GM12878 (cell line): Measurements from ENCODE around the gene SLC6A9. TPM values are rescaled to one million over a fixed set of nuclear protein-coding genes. Genes with fewer than 3 reads are reported as not detected.

Experiments used
- ATAC-seq: fragments of 200-7000 bp; cut with Tn5 transposase; 3 replicates; pipeline ENCODE4 v1.9.1; 2020; ENCODE audit warnings: mild to moderate bottlenecking, moderate library complexity
- BruUV-seq: library from RNA; stranded (reverse); fragments of 400-500 nt; replicated peaks from 2 replicates; lab custom pipeline; 2021; lab: Mats Ljungman, UMichigan
- CTCF ChIA-PET: fragments of 300-600 bp; sonication (Branson Sonifier 250); formaldehyde crosslinking; extraction: SDS; loops from one replicate; lab custom pipeline; 2021; ENCODE audit warnings: inconsistent platforms; lab: Yijun Ruan, JAX
- POLR2A ChIA-PET: fragments of 350-600 bp; formaldehyde crosslinking; extraction: SDS; loops from one replicate; lab custom pipeline; 2021; ENCODE audit warnings: inconsistent platforms; lab: Charles Lee
- RAD21 ChIA-PET: fragments of 300-600 bp; sonication (Branson Sonifier 250); formaldehyde crosslinking; loops from one replicate; lab custom pipeline; 2023; ENCODE audit warnings: antibody characterized with exemption; ENCODE audit not compliant: unreplicated experiment; lab: Charles Lee
- SMC1A ChIA-PET: fragments of 300-600 bp; sonication (Branson Sonifier 250); formaldehyde crosslinking; loops from one replicate; lab custom pipeline; 2023; ENCODE audit not compliant: unreplicated experiment, uncharacterized antibody; lab: Charles Lee
- DNase-seq: peaks from one replicate; pipeline ENCODE4 v3.0.0-alpha.2; 2011; ENCODE audit warnings: low read depth, low spot score
- FAIRE-seq: peaks from 3 replicates; lab custom pipeline; 2011; peaks lifted over from hg19 to GRCh38; lab: Jason Lieb, UNC
- H2AFZ ChIP-seq: 2 replicates; pipeline ENCODE4 v1.6.0; 2011; ENCODE audit warnings: low read depth, low read length, control low read depth; ENCODE audit not compliant: control insufficient read depth
- H3K27ac ChIP-seq: 2 replicates; pipeline ENCODE4 v1.5.1; 2011; ENCODE audit warnings: control low read depth; ENCODE audit not compliant: control insufficient read depth, insufficient read depth
- H3K27me3 ChIP-seq, 2 experiments: replicated peaks in 1 of 2; 2 replicates each; pipeline versions ENCODE4 v1.6.0 to v1.6.1; 2011; ENCODE audit warnings: low read length in 1 of 2; ENCODE audit not compliant: control insufficient read depth in 2 of 2, insufficient read depth in 2 of 2
- H3K36me3 ChIP-seq, 2 experiments: 2 replicates each; pipeline ENCODE4 v1.5.1; 2011; ENCODE audit warnings: low read length in 1 of 2; ENCODE audit not compliant: control insufficient read depth in 2 of 2, insufficient read depth in 2 of 2
- H3K4me1 ChIP-seq: 2 replicates; pipeline ENCODE4 v1.6.1; 2011; ENCODE audit warnings: mild to moderate bottlenecking, low read length, moderate library complexity, mixed read lengths; ENCODE audit not compliant: control insufficient read depth, insufficient read depth
- H3K4me2 ChIP-seq: 2 replicates; pipeline ENCODE4 v1.6.0; 2011; ENCODE audit warnings: control low read depth; ENCODE audit not compliant: control insufficient read depth, insufficient read depth
- H3K4me3 ChIP-seq: fragments of 200-600 bp; sonication (generic); 2 replicates; pipeline ENCODE4 v1.5.1; 2016
- H3K79me2 ChIP-seq: 2 replicates; pipeline ENCODE4 v1.6.0; 2011; ENCODE audit warnings: low read length; ENCODE audit not compliant: control insufficient read depth, insufficient read depth
- H3K9ac ChIP-seq: 2 replicates; pipeline ENCODE4 v1.8.0; 2011; ENCODE audit warnings: low read length, control low read depth, mixed read lengths; ENCODE audit not compliant: control insufficient read depth, insufficient read depth
- H3K9me3 ChIP-seq: replicated peaks from 3 replicates; pipeline ENCODE4 v1.5.1; 2011; ENCODE audit warnings: mild to moderate bottlenecking, low read length; ENCODE audit not compliant: control insufficient read depth, insufficient read depth
- H4K20me1 ChIP-seq: 2 replicates; pipeline ENCODE4 v1.6.0; 2011; ENCODE audit not compliant: control insufficient read depth, insufficient read depth
- BCL3 ChIP-seq: IDR thresholded peaks from 2 replicates; pipeline ENCODE4 v1.6.1; 2011; ENCODE audit warnings: borderline replicate concordance, low read depth, mild to moderate bottlenecking, moderate library complexity, low read length; ENCODE audit not compliant: insufficient read depth, poor library complexity, severe bottlenecking
- BHLHE40 ChIP-seq, 2 experiments: fragments of 450-650 bp in 1 of 2; IDR thresholded peaks; 2 replicates each; pipeline ENCODE4 v1.6.1; 2011 to 2017; ENCODE audit warnings: low read depth in 2 of 2, borderline replicate concordance in 1 of 2, improper control_type of control experiment in 1 of 2, low read length in 1 of 2, mild to moderate bottlenecking in 1 of 2
- ETV6 ChIP-seq, 2 experiments: fragments of 450-650 bp in 1 of 2; IDR thresholded peaks in 1 of 2; conservative IDR thresholded peaks in 1 of 2; 2 replicates each; pipeline ENCODE4 v1.6.1; 2014; ENCODE audit warnings: antibody characterized with exemption in 1 of 2, borderline replicate concordance in 1 of 2, low read depth in 1 of 2, mild to moderate bottlenecking in 1 of 2, moderate library complexity in 1 of 2
- HDAC6 ChIP-seq: fragments of 200-600 bp; sonication (generic); IDR thresholded peaks from one replicate; pipeline ENCODE4 v1.8.0; 2017; ENCODE audit warnings: antibody characterized with exemption; ENCODE audit not compliant: unreplicated experiment
- MTA3 ChIP-seq: IDR thresholded peaks from 2 replicates; pipeline ENCODE4 v1.6.1; 2012; ENCODE audit warnings: low read length, inconsistent platforms, borderline replicate concordance
- POLR2AphosphoS5 ChIP-seq: IDR thresholded peaks from 2 replicates; pipeline ENCODE4 v1.6.1; 2011; ENCODE audit warnings: mild to moderate bottlenecking, low read length, inconsistent platforms
- RELB ChIP-seq: fragments of 450-650 bp; IDR thresholded peaks from 2 replicates; pipeline ENCODE4 v1.6.1; 2017; ENCODE audit warnings: low read depth, mild to moderate bottlenecking, moderate library complexity
- SMC3 ChIP-seq: IDR thresholded peaks from 2 replicates; pipeline ENCODE4 v1.6.1; 2011; ENCODE audit warnings: low read length, improper control_type of control experiment, borderline replicate concordance
- TCF12 ChIP-seq: IDR thresholded peaks from 2 replicates; pipeline ENCODE4 v1.6.1; 2011; ENCODE audit warnings: low read depth, mild to moderate bottlenecking, low read length
- ZSCAN29 ChIP-seq: fragments of 450-650 bp; IDR thresholded peaks from 2 replicates; pipeline ENCODE4 v1.6.1; 2017; ENCODE audit warnings: mild to moderate bottlenecking, moderate library complexity
- WGBS: methylation state at CpG from one replicate; pipeline ENCODE4 v1.1.6; 2016; ENCODE audit warnings: low lambda C conversion rate; ENCODE audit not compliant: insufficient replicate concordance, insufficient coverage; ENCODE audit errors: missing lambda C conversion rate; 5-methylcytosine and 5-hydroxymethylcytosine counted together
- in situ Hi-C: fragments of 300-500 bp; cut with MboI; formaldehyde crosslinking; loops from 9 replicates; pipeline ENCODE4 v1.14.3; 2018; ENCODE audit warnings: mixed read lengths
- intact Hi-C: fragments of 100-400 bp; cut with micrococcal nuclease; formaldehyde crosslinking; loops from one replicate; pipeline ENCODE4 v1.14.2; 2022; ENCODE audit not compliant: unreplicated experiment
- polyA plus RNA-seq, 11 experiments: library from polyadenylated mRNA; depleted of rRNA in 4 of 11; unstranded in 6 of 11; stranded (reverse) in 5 of 11; fragments of >200 nt; fragmentation: Nextera tagmentation in 4 of 11; fragmentation: Illumina TruSeq in 1 of 11; extraction: Ambion mirVana in 4 of 11; extraction: Trizol in 1 of 11; gene quantifications; 1 replicate in 1 of 11; 2 replicates in 10 of 11; pipeline versions ENCODE4 v1.2.1 to v1.2.3, GENCODE V29; 2011 to 2016; ENCODE audit warnings: inconsistent platforms in 2 of 11, missing spikeins in 2 of 11, low read depth in 1 of 11
- total RNA-seq, 4 experiments: library from RNA; depleted of rRNA in 3 of 4; stranded (reverse); fragments of >200 nt in 3 of 4; fragmentation: Illumina TruSeq in 1 of 4; extraction: Trizol in 1 of 4; gene quantifications; 2 replicates each; pipeline versions ENCODE4 v1.2.1 to v1.2.3, GENCODE V29; 2013 to 2021
- TF ChIP-seq, protein P1 (sequence below): fragments of 450-650 bp; IDR thresholded peaks from 2 replicates; pipeline ENCODE4 v1.6.1; 2017; ENCODE audit warnings: mild to moderate bottlenecking, moderate library complexity

The SLC6A9 gene
- total and polyA plus RNA-seq, 10 of the 15 experiments (the other 5 are each of a cell fraction or from before 2014, with no cell fraction given): 0.02 to 2.0 (median 0.63) TPM

- DNase-seq (peak; percentile 45), ATAC-seq (peak; percentile 89), FAIRE-seq (peak; percentile 86)
- CTCF ChIA-PET: interaction anchor here (1.1 to 8.9 kb wide), 3 partner anchors 15 to 41 kb away, joined by 3 to 167 read pairs (median 4); no protein-coding TSS in a partner anchor
- BruUV-seq: no TSS peak
- SMC1A ChIA-PET: interaction anchor here (0.7 kb wide), 1 partner anchor 457 kb away, joined by 3 read pairs; no protein-coding TSS in a partner anchor
- no peaks in the 10 kb centered on the region for H3K79me2 ChIP-seq
- H3K4me1 ChIP-seq: peaks cover 10% of the 10 kb centered on the region
- H3K36me3 ChIP-seq: no peaks in the 10 kb centered on the region
- H4K20me1 ChIP-seq: no peaks in the 10 kb centered on the region
- peak overlapping the region; percentile 67 for H3K9ac ChIP-seq
- peak overlapping the region; percentile 99 for H2AFZ ChIP-seq
- peak overlapping the region; percentile 96 for H3K4me2 ChIP-seq
- H3K4me3 ChIP-seq: peak overlapping the region; percentile 65
- intact Hi-C loops (loop anchor here (5.0 kb wide), 1 partner anchor 38 kb away; the partner anchor contains the start of gene CCDC24), in situ Hi-C loops (loop anchor here (10.0 kb wide), 1 partner anchor 265 kb away; no protein-coding TSS in a partner anchor)
- peak overlapping the region; percentile 79 for H3K27ac ChIP-seq
- POLR2A ChIA-PET: interaction anchor here (1.1 kb wide), 1 partner anchor 38 kb away, joined by 5 read pairs; no protein-coding TSS in a partner anchor
- RAD21 ChIA-PET: interaction anchor here (0.7 kb wide), 1 partner anchor 267 kb away, joined by 3 read pairs; no protein-coding TSS in a partner anchor
- no peaks in the 10 kb centered on the region for H3K27me3 ChIP-seq
- no peaks in the 10 kb centered on the region for H3K9me3 ChIP-seq
- 2% methylated on average over 52 of the region's 75 CpGs for WGBS
- no peak for TF ChIP-seq MTA3
- TF ChIP-seq SMC3: no peak
- no peak for TF ChIP-seq ZSCAN29
- no peak for TF ChIP-seq HDAC6
- TF ChIP-seq, protein P1, sequence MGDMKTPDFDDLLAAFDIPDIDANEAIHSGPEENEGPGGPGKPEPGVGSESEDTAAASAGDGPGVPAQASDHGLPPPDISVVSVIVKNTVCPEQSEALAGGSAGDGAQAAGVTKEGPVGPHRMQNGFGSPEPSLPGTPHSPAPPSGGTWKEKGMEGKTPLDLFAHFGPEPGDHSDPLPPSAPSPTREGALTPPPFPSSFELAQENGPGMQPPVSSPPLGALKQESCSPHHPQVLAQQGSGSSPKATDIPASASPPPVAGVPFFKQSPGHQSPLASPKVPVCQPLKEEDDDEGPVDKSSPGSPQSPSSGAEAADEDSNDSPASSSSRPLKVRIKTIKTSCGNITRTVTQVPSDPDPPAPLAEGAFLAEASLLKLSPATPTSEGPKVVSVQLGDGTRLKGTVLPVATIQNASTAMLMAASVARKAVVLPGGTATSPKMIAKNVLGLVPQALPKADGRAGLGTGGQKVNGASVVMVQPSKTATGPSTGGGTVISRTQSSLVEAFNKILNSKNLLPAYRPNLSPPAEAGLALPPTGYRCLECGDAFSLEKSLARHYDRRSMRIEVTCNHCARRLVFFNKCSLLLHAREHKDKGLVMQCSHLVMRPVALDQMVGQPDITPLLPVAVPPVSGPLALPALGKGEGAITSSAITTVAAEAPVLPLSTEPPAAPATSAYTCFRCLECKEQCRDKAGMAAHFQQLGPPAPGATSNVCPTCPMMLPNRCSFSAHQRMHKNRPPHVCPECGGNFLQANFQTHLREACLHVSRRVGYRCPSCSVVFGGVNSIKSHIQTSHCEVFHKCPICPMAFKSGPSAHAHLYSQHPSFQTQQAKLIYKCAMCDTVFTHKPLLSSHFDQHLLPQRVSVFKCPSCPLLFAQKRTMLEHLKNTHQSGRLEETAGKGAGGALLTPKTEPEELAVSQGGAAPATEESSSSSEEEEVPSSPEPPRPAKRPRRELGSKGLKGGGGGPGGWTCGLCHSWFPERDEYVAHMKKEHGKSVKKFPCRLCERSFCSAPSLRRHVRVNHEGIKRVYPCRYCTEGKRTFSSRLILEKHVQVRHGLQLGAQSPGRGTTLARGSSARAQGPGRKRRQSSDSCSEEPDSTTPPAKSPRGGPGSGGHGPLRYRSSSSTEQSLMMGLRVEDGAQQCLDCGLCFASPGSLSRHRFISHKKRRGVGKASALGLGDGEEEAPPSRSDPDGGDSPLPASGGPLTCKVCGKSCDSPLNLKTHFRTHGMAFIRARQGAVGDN: peak; percentile 65; the same call in 1 of the 2 replicates
- TF ChIP-seq RELB: peak; percentile 72; the same call in 1 of the 2 replicates
- TF ChIP-seq BCL3: no peak
- no peak; the same call in 1 of the 2 replicates for TF ChIP-seq TCF12
- no peak for TF ChIP-seq ETV6 (conservative IDR thresholded peaks at IDR 0.05 in 1 of 2, IDR thresholded peaks at IDR 0.05 in 1 of 2; ENCODE audit: borderline replicate concordance in 1 of 2, low read depth in 1 of 2)
- TF ChIP-seq BHLHE40 (IDR thresholded peaks at IDR 0.05; ENCODE audit: borderline replicate concordance in 1 of 2, low read depth in 2 of 2, low read length in 1 of 2): peak; percentile 46 to 88; a peak in 3 of 4 replicates
- peak; percentile 43; the same call in 1 of the 2 replicates for TF ChIP-seq POLR2AphosphoS5
These were observed 1.2 kb downstream of the SLC6A9 start for GRCh38 chr1:44029911-44030604.
